Measurements from ENCODE around the gene USP35.

- no peak for TF ChIP-seq ZBTB43 (CRISPR knock-in tag; IDR thresholded peaks at IDR 0.05)
- TF ChIP-seq CTCF (IDR thresholded peaks at IDR 0.05), result no peak
- no peak for TF ChIP-seq ZBTB21 (CRISPR knock-in tag; IDR thresholded peaks at IDR 0.05; ENCODE audit: borderline replicate concordance)
- no peak for TF ChIP-seq JUN (CRISPR knock-in tag; IDR thresholded peaks at IDR 0.05)
These were observed 40.9 kb upstream of the USP35 start for GRCh38 chr11:78147807-78148206.
